ENCODE results near the gene STARD9. TPM values are rescaled to one million over a fixed set of nuclear protein-coding genes. Genes with fewer than 3 reads are reported as not detected.
"Not testable (repeated sequence)": the region's sequence is repeated elsewhere in the genome, so short reads cannot be mapped to it uniquely, and the experiment has no call there.

STARD9 gene
- total RNA-seq, 2 experiments from 2014 or later, result 2.8 to 4.6 TPM

- Mint-ChIP-seq H3K36me3 (ENCODE audit: low read depth) (no peaks in the 10 kb centered on the region), H3K4me1 (ENCODE audit: low read depth) (no peaks in the 10 kb centered on the region), H3K4me3 (no peak overlapping the region), H3K27ac (no peak overlapping the region), H3K9me3 (no peaks in the 10 kb centered on the region), H3K27me3 (no peaks in the 10 kb centered on the region)
- no peaks in the 10 kb centered on the region for H3K9me3 ChIP-seq (ENCODE audit: control insufficient read depth in 1 of 2, insufficient read depth in 1 of 2, low read length in 2 of 2)
- no peak overlapping the region for H3K27ac ChIP-seq (ENCODE audit: low read depth in 1 of 2, low read length in 2 of 2)
- H3K36me3 ChIP-seq (ENCODE audit: insufficient read depth, low read length), result no peaks in the 10 kb centered on the region
- H3K27me3 ChIP-seq (ENCODE audit: control insufficient read depth in 1 of 2, insufficient read depth in 2 of 2, low read length in 2 of 2), result no peaks in the 10 kb centered on the region
- no peak for TF ChIP-seq CTCF (IDR thresholded peaks at IDR 0.05)
- POLR2A ChIA-PET, result interaction anchor here (1.2 kb wide), 1 partner anchor 13 kb away, joined by 3 read pairs; no protein-coding TSS in a partner anchor
- DNase-seq (no peak), ATAC-seq (ENCODE audit: poor library complexity) (no peak)
- CTCF ChIA-PET, result no interaction called here
- H3K4me1 ChIP-seq (ENCODE audit: insufficient read depth, low read length), result no peaks in the 10 kb centered on the region
- intact Hi-C loops (cut with DNase I, micrococcal nuclease), result no loop called here
- H3K4me3 ChIP-seq (ENCODE audit: low read length), result no peak overlapping the region
Measured at GRCh38 chr15:42594095-42594494, 18.7 kb downstream of the STARD9 start.

- Histone ChIP-seq H3K27ac (ENCODE audit: low read depth in 1 of 2, low read length in 2 of 2) (no peak overlapping the region), H3K27me3 (ENCODE audit: control insufficient read depth in 1 of 2, insufficient read depth in 2 of 2, low read length in 2 of 2) (no peaks in the 10 kb centered on the region), H3K9me3 (ENCODE audit: control insufficient read depth in 1 of 2, insufficient read depth in 1 of 2, low read length in 2 of 2) (no peaks in the 10 kb centered on the region), H3K4me3 (ENCODE audit: low read length) (no peak overlapping the region), H3K4me1 (ENCODE audit: insufficient read depth, low read length) (no peaks in the 10 kb centered on the region), H3K36me3 (ENCODE audit: insufficient read depth, low read length) (no peaks in the 10 kb centered on the region)
- Mint-ChIP-seq H3K4me3 (no peak overlapping the region), H3K27ac (no peak overlapping the region), H3K9me3 (no peaks in the 10 kb centered on the region), H3K36me3 (ENCODE audit: low read depth) (no peaks in the 10 kb centered on the region), H3K4me1 (ENCODE audit: low read depth) (no peaks in the 10 kb centered on the region), H3K27me3 (no peaks in the 10 kb centered on the region)
- TF ChIP-seq CTCF (IDR thresholded peaks at IDR 0.05), result no peak
- no peak for DNase-seq
- POLR2A ChIA-PET, result interaction anchor here (1.1 kb wide), 1 partner anchor 15 kb away, joined by 3 read pairs; no protein-coding TSS in a partner anchor
- CTCF ChIA-PET, result interaction anchor here (0.6 kb wide), 2 partner anchors 21 to 26 kb away, joined by 3 read pairs; no protein-coding TSS in a partner anchor
- intact Hi-C loops (cut with DNase I, micrococcal nuclease), result no loop called here
- ATAC-seq (ENCODE audit: poor library complexity), result no peak
Measured at GRCh38 chr15:42595626-42596240, 20.3 kb downstream of the STARD9 start.

GRCh38 chr15:42601316-42601715 lies 25.9 kb downstream of the STARD9 start:
- POLR2A ChIA-PET; DNase-seq; H3K9me3 ChIP-seq (ENCODE audit: control insufficient read depth in 1 of 2, insufficient read depth in 1 of 2, low read length in 2 of 2); CTCF ChIA-PET; H3K27ac ChIP-seq (ENCODE audit: low read depth in 1 of 2, low read length in 2 of 2); H3K4me3 ChIP-seq (ENCODE audit: low read length); intact Hi-C loops (cut with DNase I, micrococcal nuclease); ATAC-seq (ENCODE audit: poor library complexity); H3K4me3 Mint-ChIP-seq; H3K36me3 ChIP-seq (ENCODE audit: insufficient read depth, low read length); H3K9me3 Mint-ChIP-seq; H3K36me3 Mint-ChIP-seq (ENCODE audit: low read depth); H3K27me3 Mint-ChIP-seq; H3K27me3 ChIP-seq (ENCODE audit: control insufficient read depth in 1 of 2, insufficient read depth in 2 of 2, low read length in 2 of 2); H3K27ac Mint-ChIP-seq: not testable (repeated sequence)
- H3K4me1 Mint-ChIP-seq (ENCODE audit: low read depth), result peaks cover 30% of the 10 kb centered on the region
- H3K4me1 ChIP-seq (ENCODE audit: insufficient read depth, low read length), result peaks cover 18% of the 10 kb centered on the region

GRCh38 chr15:42602501-42602900 lies 27.1 kb downstream of the STARD9 start:
- no peak for TF ChIP-seq CTCF (IDR thresholded peaks at IDR 0.05)
- no peaks in the 10 kb centered on the region for H3K27me3 Mint-ChIP-seq
- Histone ChIP-seq H3K27ac (ENCODE audit: low read depth in 1 of 2, low read length in 2 of 2) (no peak overlapping the region), H3K36me3 (ENCODE audit: insufficient read depth, low read length) (no peaks in the 10 kb centered on the region), H3K4me3 (ENCODE audit: low read length) (no peak overlapping the region), H3K9me3 (ENCODE audit: control insufficient read depth in 1 of 2, insufficient read depth in 1 of 2, low read length in 2 of 2) (no peaks in the 10 kb centered on the region), H3K4me1 (ENCODE audit: insufficient read depth, low read length) (peaks cover 20% of the 10 kb centered on the region), H3K27me3 (ENCODE audit: control insufficient read depth in 1 of 2, insufficient read depth in 2 of 2, low read length in 2 of 2) (no peaks in the 10 kb centered on the region)
- intact Hi-C loops (cut with DNase I, micrococcal nuclease), result no loop called here
- POLR2A ChIA-PET, result no interaction called here
- DNase-seq (no peak), ATAC-seq (ENCODE audit: poor library complexity) (no peak)
- no peaks in the 10 kb centered on the region for H3K36me3 Mint-ChIP-seq (ENCODE audit: low read depth)
- no peak overlapping the region for H3K4me3 Mint-ChIP-seq
- CTCF ChIA-PET, result no interaction called here
- H3K4me1 Mint-ChIP-seq (ENCODE audit: low read depth), result peaks cover 31% of the 10 kb centered on the region
- no peaks in the 10 kb centered on the region for H3K9me3 Mint-ChIP-seq
- no peak overlapping the region for H3K27ac Mint-ChIP-seq

Data from CD4-positive, alpha-beta T cell (primary cell).